ENCODE data around the gene KRT34. TPM values are rescaled to one million over a fixed set of nuclear protein-coding genes. Genes with fewer than 3 reads are reported as not detected.
A peak's percentile ranks its signal among the peaks of the same experiment; 100 is the strongest.
"Not testable (repeated sequence)": the region's sequence is repeated elsewhere in the genome, so short reads cannot be mapped to it uniquely, and the experiment has no call there.

Gene KRT34
- polyA plus RNA-seq, 1 donor, result not detected

- no peak for DNase-seq
Observed at GRCh38 chr17:41404024-41404671, 22.0 kb upstream of the KRT34 start.

GRCh38 chr17:41403404-41404023 is 21.4 kb upstream of the KRT34 start:
- DNase-seq, result no peak

- no peak for DNase-seq
Observed at GRCh38 chr17:41402161-41402560, 20.1 kb upstream of the KRT34 start.

- DNase-seq, result no peak
Observed at GRCh38 chr17:41396996-41397660, 15.0 kb upstream of the KRT34 start, which contains the start of gene KRT31. TSS of gene KRT31 (minus strand) at chr17:41397608. CDS start at chr17:41397539, 69 bp downstream.

- no peak for DNase-seq
Observed at GRCh38 chr17:41396340-41396739, 14.2 kb upstream of the KRT34 start.

- no peak for DNase-seq
Observed at GRCh38 chr17:41395611-41396010, 13.5 kb upstream of the KRT34 start.

- DNase-seq, result not testable (repeated sequence)
Observed at GRCh38 chr17:41395044-41395443, 12.9 kb upstream of the KRT34 start.

- DNase-seq, result no peak
Observed at GRCh38 chr17:41394254-41394996, 12.3 kb upstream of the KRT34 start.

- no peak for DNase-seq
Observed at GRCh38 chr17:41393826-41394225, 11.7 kb upstream of the KRT34 start.

- no peak for DNase-seq
Observed at GRCh38 chr17:41393294-41393693, 11.2 kb upstream of the KRT34 start.

- DNase-seq, result no peak
Observed at GRCh38 chr17:41392278-41392677, 10.2 kb upstream of the KRT34 start.

- DNase-seq, result no peak
Observed at GRCh38 chr17:41391535-41391934, 9.4 kb upstream of the KRT34 start.

GRCh38 chr17:41390411-41390938 is 8.4 kb upstream of the KRT34 start:
- DNase-seq, result peak; percentile 14

GRCh38 chr17:41387670-41388069 is 5.6 kb upstream of the KRT34 start:
- no peak for DNase-seq

- no peak for DNase-seq
Observed at GRCh38 chr17:41386227-41386626, 4.1 kb upstream of the KRT34 start.

GRCh38 chr17:41383690-41384089 is 1.6 kb upstream of the KRT34 start:
- no peak for DNase-seq

GRCh38 chr17:41382394-41382793 is 288 bp upstream of the KRT34 start:
- no peak for DNase-seq

- not testable (repeated sequence) for DNase-seq
Observed at GRCh38 chr17:41380091-41380490, 2.0 kb downstream of the KRT34 start.

- peak; percentile 7 for DNase-seq
Observed at GRCh38 chr17:41377546-41377945, 4.6 kb downstream of the KRT34 start.

GRCh38 chr17:41369713-41370112 is 12.4 kb downstream of the KRT34 start, which contains the start of gene KRT33B:
TSS of gene KRT33B (minus strand) at chr17:41369813. CDS start at chr17:41369750, 63 bp downstream.
- DNase-seq, result no peak

GRCh38 chr17:41369023-41369422 is 13.1 kb downstream of the KRT34 start:
- DNase-seq, result no peak

GRCh38 chr17:41367426-41368075 is 14.6 kb downstream of the KRT34 start:
- DNase-seq, result no peak
